Heart right ventricle (tissue), 16 donors: ENCODE measurements around the gene SCAANT1. TPM values are rescaled to one million over a fixed set of nuclear protein-coding genes. Genes with fewer than 3 reads are reported as not detected.

Source experiments
- ATAC-seq, 8 donors: fragments of 200-7000 bp; cut with Tn5 transposase; one replicate each; pipeline ENCODE4 v1.9.1; 2020; ENCODE audit warnings: mild to moderate bottlenecking in 8 of 8, moderate library complexity in 8 of 8, moderate number of reproducible peaks in 1 of 8
- DNase-seq, 2 donors: peaks; one replicate each; pipeline ENCODE4 v3.0.0-alpha.2; 2020
- H3K27ac ChIP-seq, 10 donors: fragments of 200-600 bp; sonication (generic) in 2 of 10; one replicate each; pipeline versions ENCODE4 v1.5.0 to v1.8.0; 2020 to 2022; ENCODE audit warnings: mild to moderate bottlenecking in 3 of 10
- H3K27me3 ChIP-seq, 7 donors: fragments of 200-600 bp; one replicate each; pipeline ENCODE4 v1.8.0; 2021 to 2022; ENCODE audit warnings: mild to moderate bottlenecking in 2 of 7
- H3K36me3 ChIP-seq, 9 donors: fragments of 200-600 bp; sonication (generic) in 1 of 9; one replicate each; pipeline versions ENCODE4 v1.5.0 to v1.8.0; 2020 to 2022; ENCODE audit warnings: mild to moderate bottlenecking in 2 of 9
- H3K4me1 ChIP-seq, 9 donors: fragments of 200-600 bp; sonication (generic) in 1 of 9; one replicate each; pipeline versions ENCODE4 v1.5.0 to v1.8.0; 2020 to 2022; ENCODE audit warnings: mild to moderate bottlenecking in 4 of 9
- H3K4me3 ChIP-seq, 10 donors: fragments of 200-600 bp; sonication (generic) in 2 of 10; one replicate each; pipeline versions ENCODE4 v1.5.0 to v1.8.0; 2020 to 2022; ENCODE audit warnings: mild to moderate bottlenecking in 7 of 10, moderate library complexity in 2 of 10
- H3K9me3 ChIP-seq, 11 donors: fragments of 200-600 bp in 10 of 11; sonication (generic) in 2 of 11; one replicate each; pipeline versions ENCODE4 v1.5.0 to v1.8.0; 2013 to 2022; ENCODE audit warnings: mild to moderate bottlenecking in 2 of 11, control low read depth in 1 of 11, moderate library complexity in 1 of 11
- CTCF ChIP-seq, 9 donors: fragments of 200-600 bp; sonication (generic) in 2 of 9; IDR thresholded peaks; one replicate each; pipeline versions ENCODE4 v1.5.0 to v1.8.0; 2021 to 2022; ENCODE audit warnings: antibody characterized with exemption in 9 of 9, mild to moderate bottlenecking in 5 of 9, moderate library complexity in 1 of 9
- WGBS, 2 donors: extraction: QIAGEN DNeasy Blood & Tissue Kit; methylation state at CpG; one replicate each; pipeline ENCODE4 v1.1.7; 2013; ENCODE audit warnings: inconsistent platforms in 1 of 2; 5-methylcytosine and 5-hydroxymethylcytosine counted together
- intact Hi-C, 10 donors: fragments of 100-400 bp; cut with DNase I; formaldehyde crosslinking; loops; one replicate each; pipeline versions ENCODE4 v1.11.1 to v1.14.2; 2022
- long read RNA-seq, 3 donors: library from polyadenylated mRNA; unstranded; transcript quantifications; one replicate each; pipeline ENCODE4 v2.0.0, GENCODE V29; 2020 to 2021
- polyA plus RNA-seq, 2 donors: library from polyadenylated mRNA; stranded (reverse); fragments of 200-250 nt; gene quantifications; one replicate each; pipeline ENCODE4 v1.2.3, GENCODE V29; 2013
- total RNA-seq, 10 donors: library from RNA; stranded (reverse); fragmentation: NEBNext Ultra II Directional in 3 of 10; extraction: Animal tissue kit (Norgen Biotek cat#: 25700) in 3 of 10; gene quantifications; one replicate each; pipeline versions ENCODE4 v1.2.1 to v1.2.4, GENCODE V29; 2021 to 2023
- donor health status: Arrhythmogenic right ventricular cardiomyopathy.
- donor health status: ischemic (EF 13 %, LVEDD 7.1; RV severe dilation, severe dysfunction).
- donor health status: healthy with polysubstance abuse.
- donor health status: DM: no; HTN: yes; CAD: no.
- donor health status: DM: no; HTN: no; CAD: no.
- donor health status: ischemic (EF 25% LVEDD 6.9; RV normal size, moderate dysfunction).
- donor health status: ischemic (EF 25% LVEDD 5.7; RV mildly dilated, moderate dysfunction).
- donor health status: healthy.
- donor health status: DM: yes; HTN: yes; CAD: no.
- donor health status: Ischemic cardiomyopathy.
- donor health status: ischemic (EF 35%, LVEDD 5.7; RV mildly dilated, moderate dysfunction).
- donor health status: nonischemic (EF 11% LVEDD 7.7; RV severe dilation, severe dysfunction).
- donor health status: DM: yes; HTN: yes; CAD: no.
- donor health status: PGD.
- donor health status: ischemic (EF 29% LVEDD 5.4; RV normal size, mild dysfunction).
- donor health status: nonischemic (EF 23%, LVEDD 6.1; RV moderate dilation, normal function).

SCAANT1 gene
- total RNA-seq (not detected), polyA plus RNA-seq (not detected)
- long read RNA-seq, donor 1, result 0 reads
- long read RNA-seq, donor 2, result 0 reads
- long read RNA-seq, donor 3, result 0 reads

- Histone ChIP-seq H3K4me3 (peak within 1 kb of the TSS; percentile 66 to 97 (median 73)), H3K27ac (peak within 1 kb of the TSS; percentile 90 to 100 (median 98)), H3K4me1 (peaks cover 4 to 49% (median 38%) of the 10 kb centered on the region in 9 donors), H3K9me3 (no peaks in the 10 kb centered on the region), H3K27me3 (no peaks in the 10 kb centered on the region), H3K36me3 (peaks cover 0 to 25% (median 5%) of the 10 kb centered on the region in 9 donors)
- TF ChIP-seq CTCF (IDR thresholded peaks at IDR 0.05), result peak in 3 of 9 donors; percentile 10 to 45 (median 22)
- intact Hi-C loops, result loop anchor here in 8 of 10 donors (5.0 to 10.0 kb wide), 7 partner anchors 45 to 85 kb away; partner anchors contain the start of genes ATXN7 (in 2 of the 8) and THOC7 (in 2 of the 8)
- DNase-seq (peak; percentile 92 to 93), ATAC-seq (peak; percentile 92 to 95 (median 94))
- 0% methylated on average over 100 to 114 of the region's 115 CpGs for WGBS, 2 donors
Observed at GRCh38 chr3:63911873-63912767, at the start of gene SCAANT1. TSS of gene SCAANT1 (minus strand) at chr3:63912383.

DNA sequence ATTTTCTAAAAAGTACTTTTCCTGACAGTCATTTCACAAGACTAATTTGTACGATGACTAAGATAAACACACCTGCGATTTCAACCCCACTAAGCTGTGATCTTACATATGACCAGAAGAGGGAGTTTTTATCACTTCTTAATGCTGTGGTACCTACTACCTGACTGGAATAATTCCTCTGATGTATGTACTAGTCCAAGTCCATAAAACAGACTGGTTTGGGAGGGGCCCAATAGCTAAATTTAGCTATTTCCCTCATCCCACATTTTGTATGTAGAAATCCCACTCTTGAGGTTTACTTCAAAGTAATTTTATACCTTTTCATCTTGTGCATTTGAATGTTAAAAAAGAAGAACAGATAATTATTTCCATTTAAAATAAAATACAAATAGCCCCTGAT lies 49.7 kb upstream of the SCAANT1 start:
- H3K27ac ChIP-seq, result no peak overlapping the region
- H3K4me3 ChIP-seq, result no peak overlapping the region
- ATAC-seq, result peak in 2 of 8 donors; percentile 47 to 55
- H3K36me3 ChIP-seq, result peaks cover 0 to 10% (median 0%) of the 10 kb centered on the region in 9 donors
- H3K4me1 ChIP-seq, result peaks cover 0 to 60% (median 44%) of the 10 kb centered on the region in 9 donors
- TF ChIP-seq CTCF (IDR thresholded peaks at IDR 0.05), result peak; percentile 46 to 72 (median 60)
- H3K9me3 ChIP-seq, result no peaks in the 10 kb centered on the region
- H3K27me3 ChIP-seq, result no peaks in the 10 kb centered on the region
- WGBS, 2 donors, result 34 to 56% methylated on average over 2 of the region's 2 CpGs
- intact Hi-C loops, result loop anchor here in 4 of 10 donors (5.0 to 10.0 kb wide), 2 partner anchors 35 to 47 kb away; partner anchors contain the start of gene SCAANT1 (in 1 of the 4)
- DNase-seq, result no peak

- Histone ChIP-seq H3K9me3 (no peaks in the 10 kb centered on the region), H3K4me1 (peaks cover 0 to 53% (median 39%) of the 10 kb centered on the region in 9 donors), H3K27ac (peak overlapping the region in 3 of 10 donors; percentile 7 to 31 (median 12)), H3K27me3 (no peaks in the 10 kb centered on the region), H3K36me3 (peaks cover 0 to 26% (median 0%) of the 10 kb centered on the region in 9 donors), H3K4me3 (peak overlapping the region in 6 of 10 donors; percentile 21 to 39 (median 27))
- ATAC-seq (peak; percentile 23 to 69 (median 48)), DNase-seq (no peak)
- intact Hi-C loops, result loop anchor here in 4 of 10 donors (5.0 to 10.0 kb wide), 2 partner anchors 37 to 45 kb away; partner anchors contain the start of gene SCAANT1 (in 1 of the 4)
- no peak for TF ChIP-seq CTCF (IDR thresholded peaks at IDR 0.05)
- WGBS, 2 donors, result 30 to 38% methylated on average over 6 of the region's 6 CpGs
Observed at GRCh38 chr3:63960048-63960711, 48.0 kb upstream of the SCAANT1 start.

DNA sequence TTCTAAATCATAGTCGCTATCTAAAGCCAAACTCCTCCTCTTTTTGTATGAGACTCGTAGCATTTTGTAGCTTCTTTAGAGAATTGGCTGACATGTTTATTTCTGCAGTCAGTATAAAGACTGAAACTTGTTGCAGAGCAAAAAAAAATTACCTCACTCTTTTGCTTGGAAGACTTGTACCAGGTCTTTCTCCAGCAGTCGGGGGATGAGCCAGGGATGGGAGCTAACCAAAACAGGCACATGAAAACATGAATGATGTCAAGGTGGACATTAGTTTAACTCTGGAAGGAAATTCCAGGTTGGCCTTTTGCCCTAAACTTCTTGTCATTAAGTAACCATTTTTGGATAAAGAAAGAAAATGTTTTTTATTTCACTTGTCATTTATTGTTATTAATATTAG lies 47.0 kb upstream of the SCAANT1 start:
- DNase-seq (no peak), ATAC-seq (no peak)
- intact Hi-C loops, result loop anchor here in 1 of 10 donors (5.0 kb wide), 1 partner anchor 33 kb away; no protein-coding TSS in a partner anchor
- no peaks in the 10 kb centered on the region for H3K9me3 ChIP-seq
- H3K27me3 ChIP-seq, result no peaks in the 10 kb centered on the region
- H3K36me3 ChIP-seq, result peaks cover 0 to 31% (median 0%) of the 10 kb centered on the region in 9 donors
- 61 to 64% methylated on average over 3 of the region's 3 CpGs for WGBS, 2 donors
- peaks cover 0 to 47% (median 30%) of the 10 kb centered on the region in 9 donors for H3K4me1 ChIP-seq
- H3K27ac ChIP-seq, result peak overlapping the region in 1 of 10 donors; percentile 2
- no peak for TF ChIP-seq CTCF (IDR thresholded peaks at IDR 0.05)
- no peak overlapping the region for H3K4me3 ChIP-seq
